Parathyroid adenoma (tissue), 2 donors: ENCODE measurements around the gene AK2.

Experiments
- H2AFZ ChIP-seq: fragments of 300-600 bp; sonication (generic); one replicate; pipeline ENCODE4 v1.7.0; 2017; ENCODE audit warnings: antibody characterized with exemption, mild to moderate bottlenecking
- H3K27ac ChIP-seq: fragments of 300-600 bp; sonication (generic); one replicate; pipeline ENCODE4 v1.7.0; 2017
- H3K27me3 ChIP-seq: fragments of 300-600 bp; sonication (generic); one replicate; pipeline ENCODE4 v1.7.0; 2017; ENCODE audit warnings: low read length; ENCODE audit not compliant: control insufficient read depth, insufficient read depth
- H3K36me3 ChIP-seq: fragments of 300-600 bp; sonication (generic); one replicate; pipeline ENCODE4 v1.7.0; 2017; ENCODE audit warnings: low read length; ENCODE audit not compliant: control insufficient read depth, insufficient read depth
- H3K4me1 ChIP-seq: fragments of 300-600 bp; sonication (generic); one replicate; pipeline ENCODE4 v1.7.0; 2017; ENCODE audit warnings: control low read depth
- H3K4me2 ChIP-seq: fragments of 300-600 bp; sonication (generic); one replicate; pipeline ENCODE4 v1.7.0; 2017; ENCODE audit warnings: low read length
- H3K4me3 ChIP-seq: fragments of 300-600 bp; sonication (generic); one replicate; pipeline ENCODE4 v1.7.0; 2017; ENCODE audit warnings: low read depth, low read length
- H3K79me2 ChIP-seq: fragments of 300-600 bp; sonication (generic); one replicate; pipeline ENCODE4 v1.7.0; 2017; ENCODE audit warnings: control low read depth
- H3K9ac ChIP-seq: fragments of 300-600 bp; sonication (generic); one replicate; pipeline ENCODE4 v1.7.0; 2017; ENCODE audit warnings: mild to moderate bottlenecking
- H3K9me3 ChIP-seq: fragments of 300-600 bp; sonication (generic); one replicate; pipeline ENCODE4 v1.7.0; 2017; ENCODE audit warnings: low read length; ENCODE audit not compliant: control insufficient read depth
- CTCF ChIP-seq: fragments of 300-600 bp; sonication (generic); IDR thresholded peaks from one replicate; pipeline ENCODE4 v1.7.0; 2017; ENCODE audit warnings: antibody characterized with exemption, mild to moderate bottlenecking
- donor health status: primary hyperparathyroidism.

The AK2 gene

DNA sequence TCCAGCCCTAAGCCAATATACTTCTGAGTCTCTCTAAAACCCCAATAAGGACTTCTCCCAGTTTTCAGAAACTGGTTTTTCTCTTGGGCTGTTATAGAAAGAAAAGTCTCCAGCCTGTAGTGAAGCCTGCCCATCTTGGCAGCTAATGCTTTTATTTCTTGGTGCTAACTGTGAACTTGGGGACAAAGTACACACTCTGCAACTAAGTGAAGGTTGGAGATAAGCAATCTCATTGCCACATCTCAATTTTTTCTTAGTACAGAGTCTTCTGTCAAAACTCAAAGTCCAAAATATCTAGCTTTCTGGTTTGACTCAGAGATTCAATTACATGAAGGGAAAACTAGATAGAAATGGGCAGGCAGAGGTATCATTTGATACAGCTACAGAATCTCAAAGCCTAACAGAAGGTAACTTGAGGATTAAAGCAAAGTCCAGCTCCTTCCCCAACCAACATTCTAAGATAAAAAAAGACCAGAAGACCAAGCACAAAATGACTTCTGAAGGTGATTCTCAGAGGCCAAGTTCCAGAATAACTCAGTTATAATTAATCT, 14.0 kb downstream of the AK2 start:
- Histone ChIP-seq H2AFZ (no peak overlapping the region), H3K36me3 (no peaks in the 10 kb centered on the region), H3K4me2 (peak overlapping the region; percentile 7), H3K27me3 (no peaks in the 10 kb centered on the region), H3K9ac (no peak overlapping the region), H3K4me1 (peaks cover 2% of the 10 kb centered on the region), H3K27ac (peak overlapping the region; percentile 39), H3K9me3 (no peaks in the 10 kb centered on the region), H3K4me3 (peak overlapping the region; percentile 1), H3K79me2 (no peaks in the 10 kb centered on the region)
- no peak for TF ChIP-seq CTCF

DNA sequence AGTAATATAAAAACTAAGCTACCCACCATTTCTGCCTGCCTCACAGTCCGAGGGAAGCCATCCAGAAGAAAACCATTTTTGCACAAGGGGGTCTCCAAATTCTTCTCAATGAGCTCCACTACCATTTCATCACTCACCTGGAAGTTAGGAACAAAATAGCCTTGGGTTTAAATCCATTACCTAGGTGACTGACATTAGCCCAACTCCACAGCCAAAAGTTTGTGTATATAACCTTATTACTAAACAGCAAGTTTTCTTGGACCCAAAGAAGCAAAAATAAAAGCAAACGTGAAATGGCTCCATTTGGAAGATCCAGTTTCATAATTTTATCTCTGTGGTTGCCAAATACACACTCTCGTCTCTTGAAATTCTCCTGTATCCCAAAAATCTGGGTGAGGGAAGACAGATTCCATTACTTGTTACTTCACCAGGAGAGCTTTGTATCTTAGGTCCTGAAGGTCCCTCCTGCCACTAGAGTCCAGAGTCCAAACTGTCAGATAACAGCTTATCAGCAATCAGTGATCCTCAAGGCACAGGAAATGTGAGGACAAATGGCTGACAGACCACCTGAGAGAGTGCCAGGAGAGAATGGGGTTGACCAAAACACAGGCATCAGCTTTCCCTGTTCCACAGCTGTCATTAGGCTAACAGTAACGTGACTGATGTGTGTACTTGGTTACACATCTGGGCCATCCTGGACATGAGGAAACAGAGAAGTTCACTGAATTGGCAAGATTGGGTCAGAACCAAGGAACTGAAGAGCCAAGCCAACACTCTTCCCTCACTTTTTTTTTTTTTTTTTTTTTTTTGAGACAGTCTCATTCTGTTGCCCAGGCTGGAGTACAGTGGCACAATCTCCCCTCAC, 14.9 kb downstream of the AK2 start:
- Histone ChIP-seq H3K9ac (no peak overlapping the region), H3K27ac (no peak overlapping the region), H3K4me2 (peak overlapping the region; percentile 28), H3K4me3 (no peak overlapping the region), H3K9me3 (no peaks in the 10 kb centered on the region), H3K4me1 (peaks cover 2% of the 10 kb centered on the region), H2AFZ (no peak overlapping the region), H3K27me3 (no peaks in the 10 kb centered on the region), H3K79me2 (no peaks in the 10 kb centered on the region), H3K36me3 (no peaks in the 10 kb centered on the region)
- TF ChIP-seq CTCF = no peak

- TF ChIP-seq CTCF = no peak
These were observed 18.6 kb downstream of the AK2 start for GRCh38 chr1:33018112-33018511.

GRCh38 chr1:33017175-33017574, 19.5 kb downstream of the AK2 start:
- TF ChIP-seq CTCF = no peak
- no peaks in the 10 kb centered on the region for H3K27me3 ChIP-seq
- no peaks in the 10 kb centered on the region for H3K36me3 ChIP-seq
- no peak overlapping the region for H3K27ac ChIP-seq
- H2AFZ ChIP-seq = no peak overlapping the region
- no peak overlapping the region for H3K4me2 ChIP-seq
- no peak overlapping the region for H3K4me3 ChIP-seq
- no peaks in the 10 kb centered on the region for H3K9me3 ChIP-seq
- no peak overlapping the region for H3K9ac ChIP-seq
- H3K79me2 ChIP-seq = peaks cover 3% of the 10 kb centered on the region
- H3K4me1 ChIP-seq = no peaks in the 10 kb centered on the region

More at GRCh38 chr1:33018112-33018511, 18.6 kb downstream of the AK2 start:
- Histone ChIP-seq H3K4me2 (no peak overlapping the region), H3K27me3 (no peaks in the 10 kb centered on the region), H3K9ac (no peak overlapping the region), H3K36me3 (no peaks in the 10 kb centered on the region), H3K9me3 (no peaks in the 10 kb centered on the region), H2AFZ (no peak overlapping the region), H3K79me2 (peaks cover 3% of the 10 kb centered on the region), H3K27ac (no peak overlapping the region), H3K4me1 (peaks cover 2% of the 10 kb centered on the region), H3K4me3 (no peak overlapping the region)
